Lower leg skin (tissue), 3 donors: ENCODE data around the gene CCDC51.

Experiments used
- POLR2A ChIP-seq, 2 donors: fragments of 450-650 bp; IDR thresholded peaks; one replicate each; pipeline ENCODE4 v1.6.1; 2016 to 2017; ENCODE audit warnings: antibody characterized with exemption in 2 of 2, mild to moderate bottlenecking in 1 of 2, moderate library complexity in 1 of 2
- TF ChIP-seq, protein P1 (sequence below), 3 donors: fragments of 450-650 bp; IDR thresholded peaks; one replicate each; pipeline ENCODE4 v1.5.1; 2016; ENCODE audit warnings: antibody characterized with exemption in 3 of 3, mild to moderate bottlenecking in 3 of 3, moderate library complexity in 2 of 3

GRCh38 chr3:48430708-48431101 is 9.2 kb downstream of the CCDC51 start:
- TF ChIP-seq, protein P1, sequence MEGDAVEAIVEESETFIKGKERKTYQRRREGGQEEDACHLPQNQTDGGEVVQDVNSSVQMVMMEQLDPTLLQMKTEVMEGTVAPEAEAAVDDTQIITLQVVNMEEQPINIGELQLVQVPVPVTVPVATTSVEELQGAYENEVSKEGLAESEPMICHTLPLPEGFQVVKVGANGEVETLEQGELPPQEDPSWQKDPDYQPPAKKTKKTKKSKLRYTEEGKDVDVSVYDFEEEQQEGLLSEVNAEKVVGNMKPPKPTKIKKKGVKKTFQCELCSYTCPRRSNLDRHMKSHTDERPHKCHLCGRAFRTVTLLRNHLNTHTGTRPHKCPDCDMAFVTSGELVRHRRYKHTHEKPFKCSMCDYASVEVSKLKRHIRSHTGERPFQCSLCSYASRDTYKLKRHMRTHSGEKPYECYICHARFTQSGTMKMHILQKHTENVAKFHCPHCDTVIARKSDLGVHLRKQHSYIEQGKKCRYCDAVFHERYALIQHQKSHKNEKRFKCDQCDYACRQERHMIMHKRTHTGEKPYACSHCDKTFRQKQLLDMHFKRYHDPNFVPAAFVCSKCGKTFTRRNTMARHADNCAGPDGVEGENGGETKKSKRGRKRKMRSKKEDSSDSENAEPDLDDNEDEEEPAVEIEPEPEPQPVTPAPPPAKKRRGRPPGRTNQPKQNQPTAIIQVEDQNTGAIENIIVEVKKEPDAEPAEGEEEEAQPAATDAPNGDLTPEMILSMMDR (IDR thresholded peaks at IDR 0.05) = no peak
- no peak for TF ChIP-seq POLR2A (IDR thresholded peaks at IDR 0.05)
